ENCODE results near the gene CIBAR2. TPM values are rescaled to one million over a fixed set of nuclear protein-coding genes. Genes with fewer than 3 reads are reported as not detected.

CIBAR2 gene
- total and polyA plus RNA-seq, 9 donors, result 0.18 to 13.0 (median 1.4) TPM; not detected in 3

- Histone ChIP-seq H3K27me3 (no peaks in the 10 kb centered on the region), H3K9me3 (no peaks in the 10 kb centered on the region), H3K4me1 (ENCODE audit: insufficient read depth) (no peaks in the 10 kb centered on the region), H3K36me3 (no peaks in the 10 kb centered on the region), H3K4me3 (no peak overlapping the region), H3K27ac (no peak overlapping the region)
- no peak for DNase-seq
- intact Hi-C loops (cut with DNase I), result loop anchor here in 2 of 4 donors (10.0 kb wide), 1 partner anchor 608 kb away; no protein-coding TSS in a partner anchor
- WGBS, 3 donors, result 76 to 87% (median 82%) methylated on average over 9 of the region's 9 CpGs
- TF ChIP-seq POLR2A (IDR thresholded peaks at IDR 0.05) (no peak), EP300 (IDR thresholded peaks at IDR 0.05) (no peak)
- TF ChIP-seq, protein P1, sequence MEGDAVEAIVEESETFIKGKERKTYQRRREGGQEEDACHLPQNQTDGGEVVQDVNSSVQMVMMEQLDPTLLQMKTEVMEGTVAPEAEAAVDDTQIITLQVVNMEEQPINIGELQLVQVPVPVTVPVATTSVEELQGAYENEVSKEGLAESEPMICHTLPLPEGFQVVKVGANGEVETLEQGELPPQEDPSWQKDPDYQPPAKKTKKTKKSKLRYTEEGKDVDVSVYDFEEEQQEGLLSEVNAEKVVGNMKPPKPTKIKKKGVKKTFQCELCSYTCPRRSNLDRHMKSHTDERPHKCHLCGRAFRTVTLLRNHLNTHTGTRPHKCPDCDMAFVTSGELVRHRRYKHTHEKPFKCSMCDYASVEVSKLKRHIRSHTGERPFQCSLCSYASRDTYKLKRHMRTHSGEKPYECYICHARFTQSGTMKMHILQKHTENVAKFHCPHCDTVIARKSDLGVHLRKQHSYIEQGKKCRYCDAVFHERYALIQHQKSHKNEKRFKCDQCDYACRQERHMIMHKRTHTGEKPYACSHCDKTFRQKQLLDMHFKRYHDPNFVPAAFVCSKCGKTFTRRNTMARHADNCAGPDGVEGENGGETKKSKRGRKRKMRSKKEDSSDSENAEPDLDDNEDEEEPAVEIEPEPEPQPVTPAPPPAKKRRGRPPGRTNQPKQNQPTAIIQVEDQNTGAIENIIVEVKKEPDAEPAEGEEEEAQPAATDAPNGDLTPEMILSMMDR (IDR thresholded peaks at IDR 0.05), result no peak
Measured at GRCh38 chr16:85107083-85107482, 5.2 kb downstream of the CIBAR2 start.

GRCh38 chr16:85105475-85105874 lies 6.8 kb downstream of the CIBAR2 start:
- H3K27ac ChIP-seq, result no peak overlapping the region
- intact Hi-C loops (cut with DNase I), result loop anchor here in 2 of 4 donors (10.0 kb wide), 1 partner anchor 609 kb away; no protein-coding TSS in a partner anchor
- H3K4me3 ChIP-seq, result no peak overlapping the region
- H3K9me3 ChIP-seq, result no peaks in the 10 kb centered on the region
- H3K27me3 ChIP-seq, result no peaks in the 10 kb centered on the region
- no peaks in the 10 kb centered on the region for H3K36me3 ChIP-seq
- no peak for DNase-seq
- TF ChIP-seq POLR2A (IDR thresholded peaks at IDR 0.05) (no peak), EP300 (IDR thresholded peaks at IDR 0.05) (no peak)
- TF ChIP-seq, protein P1 (IDR thresholded peaks at IDR 0.05), result no peak
- no peaks in the 10 kb centered on the region for H3K4me1 ChIP-seq (ENCODE audit: insufficient read depth)
- 69 to 78% (median 72%) methylated on average over 5 of the region's 5 CpGs for WGBS, 3 donors

- WGBS, 3 donors, result 73 to 83% (median 76%) methylated on average over 11 of the region's 11 CpGs
- intact Hi-C loops (cut with DNase I), result loop anchor here in 2 of 4 donors (10.0 kb wide), 1 partner anchor 610 kb away; no protein-coding TSS in a partner anchor
Measured at GRCh38 chr16:85104821-85105391, 7.4 kb downstream of the CIBAR2 start.

GRCh38 chr16:85104147-85104546 lies 8.1 kb downstream of the CIBAR2 start:
- no peak overlapping the region for H3K27ac ChIP-seq
- WGBS, 3 donors, result 84 to 89% (median 87%) methylated on average over 12 of the region's 12 CpGs
- intact Hi-C loops (cut with DNase I), result loop anchor here in 2 of 4 donors (10.0 kb wide), 1 partner anchor 611 kb away; no protein-coding TSS in a partner anchor
- no peaks in the 10 kb centered on the region for H3K36me3 ChIP-seq
- no peaks in the 10 kb centered on the region for H3K9me3 ChIP-seq
- H3K4me1 ChIP-seq (ENCODE audit: insufficient read depth), result no peaks in the 10 kb centered on the region
- H3K27me3 ChIP-seq, result no peaks in the 10 kb centered on the region
- DNase-seq, result no peak
- H3K4me3 ChIP-seq, result no peak overlapping the region
- TF ChIP-seq EP300 (IDR thresholded peaks at IDR 0.05) (no peak), POLR2A (IDR thresholded peaks at IDR 0.05) (no peak)
- TF ChIP-seq, protein P1 (IDR thresholded peaks at IDR 0.05), result no peak

More at GRCh38 chr16:85104821-85105391, 7.4 kb downstream of the CIBAR2 start:
- TF ChIP-seq, protein P1 (IDR thresholded peaks at IDR 0.05), result no peak
- no peak for TF ChIP-seq POLR2A (IDR thresholded peaks at IDR 0.05)
- TF ChIP-seq EP300 (IDR thresholded peaks at IDR 0.05), result no peak
- Histone ChIP-seq H3K36me3 (no peaks in the 10 kb centered on the region), H3K4me3 (no peak overlapping the region), H3K27me3 (no peaks in the 10 kb centered on the region), H3K9me3 (no peaks in the 10 kb centered on the region), H3K27ac (no peak overlapping the region), H3K4me1 (ENCODE audit: insufficient read depth) (no peaks in the 10 kb centered on the region)
- DNase-seq, result no peak

All from ovary (tissue), 9 donors.